ENCODE data around the gene ENKUR.

Gene ENKUR

GRCh38 chr10:24995072-24995471 lies 20.9 kb downstream of the ENKUR start:
- TF ChIP-seq GATA2 (IDR thresholded peaks at IDR 0.05; ENCODE audit: low read depth, low read length), result no peak
- no peak for TF ChIP-seq GATA3 (IDR thresholded peaks at IDR 0.05; ENCODE audit: low read depth, low read length)

GRCh38 chr10:24993237-24993958 lies 22.6 kb downstream of the ENKUR start:
- TF ChIP-seq GATA3 (IDR thresholded peaks at IDR 0.05; ENCODE audit: low read depth, low read length), result no peak
- no peak for TF ChIP-seq GATA2 (IDR thresholded peaks at IDR 0.05; ENCODE audit: low read depth, low read length)

- TF ChIP-seq GATA3 (IDR thresholded peaks at IDR 0.05; ENCODE audit: low read depth, low read length), result no peak
- no peak for TF ChIP-seq GATA2 (IDR thresholded peaks at IDR 0.05; ENCODE audit: low read depth, low read length)
Measured at GRCh38 chr10:24992512-24993133, 23.3 kb downstream of the ENKUR start.

- no peak for TF ChIP-seq GATA2 (IDR thresholded peaks at IDR 0.05; ENCODE audit: low read depth, low read length)
- no peak for TF ChIP-seq GATA3 (IDR thresholded peaks at IDR 0.05; ENCODE audit: low read depth, low read length)
Measured at GRCh38 chr10:24991298-24991697, 24.7 kb downstream of the ENKUR start.

GRCh38 chr10:24989867-24990266 lies 26.1 kb downstream of the ENKUR start:
- no peak for TF ChIP-seq GATA2 (IDR thresholded peaks at IDR 0.05; ENCODE audit: low read depth, low read length)
- no peak for TF ChIP-seq GATA3 (IDR thresholded peaks at IDR 0.05; ENCODE audit: low read depth, low read length)

GRCh38 chr10:24988831-24989640 lies 26.9 kb downstream of the ENKUR start:
- no peak for TF ChIP-seq GATA3 (IDR thresholded peaks at IDR 0.05; ENCODE audit: low read depth, low read length)
- no peak for TF ChIP-seq GATA2 (IDR thresholded peaks at IDR 0.05; ENCODE audit: low read depth, low read length)

GRCh38 chr10:24984906-24985305 lies 31.1 kb downstream of the ENKUR start:
- TF ChIP-seq GATA2 (IDR thresholded peaks at IDR 0.05; ENCODE audit: low read depth, low read length) (no peak), GATA3 (IDR thresholded peaks at IDR 0.05; ENCODE audit: low read depth, low read length) (no peak)

- TF ChIP-seq GATA3 (IDR thresholded peaks at IDR 0.05; ENCODE audit: low read depth, low read length), result no peak
Measured at GRCh38 chr10:24983946-24984345, 32.0 kb downstream of the ENKUR start.

- TF ChIP-seq GATA2 (IDR thresholded peaks at IDR 0.05; ENCODE audit: low read depth, low read length) (no peak), GATA3 (IDR thresholded peaks at IDR 0.05; ENCODE audit: low read depth, low read length) (no peak)
Measured at GRCh38 chr10:24983130-24983529, 32.8 kb downstream of the ENKUR start.

GRCh38 chr10:24982319-24983112 lies 33.4 kb downstream of the ENKUR start:
- TF ChIP-seq GATA3 (IDR thresholded peaks at IDR 0.05; ENCODE audit: low read depth, low read length) (no peak), GATA2 (IDR thresholded peaks at IDR 0.05; ENCODE audit: low read depth, low read length) (no peak)

- TF ChIP-seq GATA2 (IDR thresholded peaks at IDR 0.05; ENCODE audit: low read depth, low read length) (no peak), GATA3 (IDR thresholded peaks at IDR 0.05; ENCODE audit: low read depth, low read length) (no peak)
Measured at GRCh38 chr10:24981161-24981710, 34.7 kb downstream of the ENKUR start.

- TF ChIP-seq GATA3 (IDR thresholded peaks at IDR 0.05; ENCODE audit: low read depth, low read length), result no peak
- TF ChIP-seq GATA2 (IDR thresholded peaks at IDR 0.05; ENCODE audit: low read depth, low read length), result no peak
Measured at GRCh38 chr10:24979685-24980084, 36.3 kb downstream of the ENKUR start.

GRCh38 chr10:24974976-24975375 lies 41.0 kb downstream of the ENKUR start:
- TF ChIP-seq GATA2 (IDR thresholded peaks at IDR 0.05; ENCODE audit: low read depth, low read length) (no peak), GATA3 (IDR thresholded peaks at IDR 0.05; ENCODE audit: low read depth, low read length) (no peak)

- no peak for TF ChIP-seq GATA2 (IDR thresholded peaks at IDR 0.05; ENCODE audit: low read depth, low read length)
- TF ChIP-seq GATA3 (IDR thresholded peaks at IDR 0.05; ENCODE audit: low read depth, low read length), result no peak
Measured at GRCh38 chr10:24973163-24973562, 42.8 kb downstream of the ENKUR start.

Data from SH-SY5Y (cell line).